ENCODE data around the gene DEFB108B. TPM values are rescaled to one million over a fixed set of nuclear protein-coding genes. Genes with fewer than 3 reads are reported as not detected.
A peak's percentile ranks its signal among the peaks of the same experiment; 100 is the strongest.
"Not testable (repeated sequence)": the region's sequence is repeated elsewhere in the genome, so short reads cannot be mapped to it uniquely, and the experiment has no call there.

DEFB108B gene
- total and polyA plus RNA-seq, 2 experiments from 2014 or later: not detected

DNA sequence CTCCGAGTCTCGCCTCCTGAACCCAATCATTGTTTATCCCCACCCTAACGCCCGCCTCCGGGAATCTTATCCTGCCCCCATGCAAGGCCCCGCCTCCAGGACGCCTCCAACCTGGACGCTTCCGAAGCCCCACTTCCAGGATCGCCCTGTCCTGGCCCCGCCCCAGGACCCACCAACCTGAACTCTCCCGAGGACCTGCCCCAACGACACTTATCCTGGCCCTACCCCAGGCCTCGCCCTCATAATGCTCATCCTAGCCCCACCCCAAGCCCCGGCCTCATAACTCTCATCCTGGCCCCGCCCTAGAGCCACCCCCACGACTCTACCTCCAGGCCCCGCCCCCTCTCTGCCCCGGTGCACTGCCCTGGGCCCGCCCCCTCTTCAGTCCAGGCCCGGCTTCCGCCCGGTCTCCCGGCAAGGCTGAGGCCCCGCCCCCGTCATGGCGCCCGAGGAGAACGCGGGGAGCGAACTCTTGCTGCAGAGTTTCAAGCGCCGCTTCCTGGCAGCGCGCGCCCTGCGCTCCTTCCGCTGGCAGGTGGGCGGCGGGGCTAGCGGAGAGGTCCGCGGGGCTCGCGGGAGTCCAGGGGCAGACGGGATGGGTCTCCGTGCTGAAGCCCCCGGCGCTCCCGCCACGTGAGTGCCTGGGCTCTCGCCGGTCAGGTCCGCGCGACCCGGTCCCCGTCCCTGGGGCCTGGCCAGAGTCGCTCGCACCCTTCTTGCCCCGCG lies 45.7 kb upstream of the DEFB108B start (continued):
- TF ChIP-seq, protein P1, sequence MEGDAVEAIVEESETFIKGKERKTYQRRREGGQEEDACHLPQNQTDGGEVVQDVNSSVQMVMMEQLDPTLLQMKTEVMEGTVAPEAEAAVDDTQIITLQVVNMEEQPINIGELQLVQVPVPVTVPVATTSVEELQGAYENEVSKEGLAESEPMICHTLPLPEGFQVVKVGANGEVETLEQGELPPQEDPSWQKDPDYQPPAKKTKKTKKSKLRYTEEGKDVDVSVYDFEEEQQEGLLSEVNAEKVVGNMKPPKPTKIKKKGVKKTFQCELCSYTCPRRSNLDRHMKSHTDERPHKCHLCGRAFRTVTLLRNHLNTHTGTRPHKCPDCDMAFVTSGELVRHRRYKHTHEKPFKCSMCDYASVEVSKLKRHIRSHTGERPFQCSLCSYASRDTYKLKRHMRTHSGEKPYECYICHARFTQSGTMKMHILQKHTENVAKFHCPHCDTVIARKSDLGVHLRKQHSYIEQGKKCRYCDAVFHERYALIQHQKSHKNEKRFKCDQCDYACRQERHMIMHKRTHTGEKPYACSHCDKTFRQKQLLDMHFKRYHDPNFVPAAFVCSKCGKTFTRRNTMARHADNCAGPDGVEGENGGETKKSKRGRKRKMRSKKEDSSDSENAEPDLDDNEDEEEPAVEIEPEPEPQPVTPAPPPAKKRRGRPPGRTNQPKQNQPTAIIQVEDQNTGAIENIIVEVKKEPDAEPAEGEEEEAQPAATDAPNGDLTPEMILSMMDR (conservative IDR thresholded peaks at IDR 0.05; ENCODE audit: low read depth in 2 of 2): no peak
- no peak for TF ChIP-seq STAT1 (IDR thresholded peaks at IDR 0.05; ENCODE audit: unreplicated experiment)

- H3K36me3 ChIP-seq (ENCODE audit: insufficient read depth); H3K27me3 ChIP-seq (ENCODE audit: insufficient read depth); H2AFZ ChIP-seq; H3K27me3 Mint-ChIP-seq (ENCODE audit: insufficient read depth, low read depth, poor library complexity); ATAC-seq; H3K36me3 Mint-ChIP-seq (ENCODE audit: low read depth); H3K9me2 ChIP-seq (ENCODE audit: insufficient read depth); H3K4me1 ChIP-seq (ENCODE audit: insufficient read depth); H3K9me3 Mint-ChIP-seq; H4K20me1 ChIP-seq (replicated peaks; ENCODE audit: insufficient read depth); H3K79me2 ChIP-seq (replicated peaks; ENCODE audit: insufficient read depth); H3F3A ChIP-seq (replicated peaks; ENCODE audit: low read depth): not testable (repeated sequence)
- DNase-seq (ENCODE audit: low spot score): peak; percentile 30
- Histone ChIP-seq H3K4me2 (peak overlapping the region; percentile 81), H3K27ac (ENCODE audit: low read depth) (peak overlapping the region; percentile 59; the same call in 1 of the 2 replicates), H3K4me3 (peak overlapping the region; percentile 75)
- peak overlapping the region; percentile 96 for H3K4me3 Mint-ChIP-seq
- H3K4me1 Mint-ChIP-seq: peaks cover 24% of the 10 kb centered on the region
- peak overlapping the region; percentile 95 for H3K27ac Mint-ChIP-seq
Observed at GRCh38 chr11:71787824-71788454, 45.1 kb upstream of the DEFB108B start.

DNA sequence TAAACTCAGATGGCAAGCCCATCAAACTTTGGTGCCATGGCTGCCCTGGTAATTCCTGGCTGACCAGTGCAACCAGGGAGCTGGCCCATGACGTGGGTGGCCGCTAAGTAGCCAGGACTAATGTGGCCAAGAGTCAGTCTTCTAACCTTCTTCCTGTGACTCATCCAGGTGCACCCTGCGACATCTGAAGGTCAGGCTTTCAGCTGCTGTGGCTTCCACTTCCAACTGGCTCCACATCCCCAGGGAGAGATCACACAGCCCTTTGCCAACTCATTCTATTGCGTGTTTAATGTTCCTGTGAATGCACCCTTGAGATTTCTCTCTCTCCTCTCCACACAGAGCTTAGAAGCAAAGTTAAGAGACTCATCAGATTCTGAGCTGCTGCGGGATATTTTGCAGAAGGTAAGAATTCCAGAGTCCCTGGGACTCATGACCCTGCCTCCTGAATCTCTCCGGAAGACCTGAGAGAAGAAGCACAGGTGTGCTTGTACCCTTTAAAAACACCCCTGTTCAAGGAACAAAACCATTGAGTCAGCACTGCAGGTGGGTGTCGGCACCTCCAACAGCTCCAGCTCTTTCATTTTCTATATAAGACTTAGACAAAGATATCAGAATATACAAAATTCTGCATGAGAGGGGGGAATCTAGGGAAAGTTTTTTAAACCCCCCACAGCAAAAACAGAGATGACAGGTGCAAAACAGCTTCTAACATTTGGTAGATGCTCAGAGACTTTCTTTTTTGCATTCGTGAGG lies 43.4 kb upstream of the DEFB108B start:
- not testable (repeated sequence) for H3K9me2 ChIP-seq (ENCODE audit: insufficient read depth); H3K4me3 Mint-ChIP-seq; H3K36me3 ChIP-seq (ENCODE audit: insufficient read depth); H3F3A ChIP-seq (replicated peaks; ENCODE audit: low read depth); H3K27ac Mint-ChIP-seq; H2AFZ ChIP-seq; H3K27me3 ChIP-seq (ENCODE audit: insufficient read depth); H3K9me3 Mint-ChIP-seq; H3K27ac ChIP-seq (ENCODE audit: low read depth); ATAC-seq; H3K79me2 ChIP-seq (replicated peaks; ENCODE audit: insufficient read depth); H3K4me3 ChIP-seq; H3K27me3 Mint-ChIP-seq (ENCODE audit: insufficient read depth, low read depth, poor library complexity); H4K20me1 ChIP-seq (replicated peaks; ENCODE audit: insufficient read depth); H3K4me1 ChIP-seq (ENCODE audit: insufficient read depth); H3K4me2 ChIP-seq; DNase-seq (ENCODE audit: low spot score)
- Mint-ChIP-seq H3K4me1 (peaks cover 22% of the 10 kb centered on the region), H3K36me3 (ENCODE audit: low read depth) (peaks cover 11% of the 10 kb centered on the region; the same call in 2 of the 3 replicates)

- H4K20me1 ChIP-seq (replicated peaks; ENCODE audit: insufficient read depth); H3K4me1 ChIP-seq (ENCODE audit: insufficient read depth); H3F3A ChIP-seq (replicated peaks; ENCODE audit: low read depth); H3K4me3 ChIP-seq; H3K27me3 ChIP-seq (ENCODE audit: insufficient read depth); DNase-seq (ENCODE audit: low spot score); H3K9me2 ChIP-seq (ENCODE audit: insufficient read depth); H3K4me3 Mint-ChIP-seq; H3K79me2 ChIP-seq (replicated peaks; ENCODE audit: insufficient read depth); ATAC-seq; H2AFZ ChIP-seq; H3K27ac Mint-ChIP-seq; H3K4me2 ChIP-seq; H3K27ac ChIP-seq (ENCODE audit: low read depth); H3K27me3 Mint-ChIP-seq (ENCODE audit: insufficient read depth, low read depth, poor library complexity); H3K9me3 Mint-ChIP-seq; H3K36me3 ChIP-seq (ENCODE audit: insufficient read depth): not testable (repeated sequence)
- Mint-ChIP-seq H3K4me1 (peaks cover 13% of the 10 kb centered on the region), H3K36me3 (ENCODE audit: low read depth) (peaks cover 13% of the 10 kb centered on the region; the same call in 2 of the 3 replicates)
Observed at GRCh38 chr11:71791111-71791510, 41.9 kb upstream of the DEFB108B start.

Data from GM23338 (cell line).